Astrocyte of the cerebellum (primary cell): ENCODE measurements around the gene TNS4.

Experiments used
- DNase-seq: peaks from one replicate; pipeline ENCODE4 v3.0.0-alpha.2; 2011; ENCODE audit warnings: low read depth
- H3K4me3 ChIP-seq: 2 replicates; pipeline ENCODE4 v1.5.1; 2011; ENCODE audit warnings: mild to moderate bottlenecking, low read depth, low read length, moderate library complexity
- CTCF ChIP-seq: IDR thresholded peaks from 2 replicates; pipeline ENCODE4 v1.5.1; 2012; ENCODE audit warnings: low read length, low read depth, moderate library complexity, mild to moderate bottlenecking; ENCODE audit errors: missing control alignments
- in situ Hi-C: cut with HindIII; loops from 2 replicates; pipeline ENCODE4 v1.10.0; 2017; ENCODE audit warnings: low sequenced_read_pairs

TNS4 gene

DNA sequence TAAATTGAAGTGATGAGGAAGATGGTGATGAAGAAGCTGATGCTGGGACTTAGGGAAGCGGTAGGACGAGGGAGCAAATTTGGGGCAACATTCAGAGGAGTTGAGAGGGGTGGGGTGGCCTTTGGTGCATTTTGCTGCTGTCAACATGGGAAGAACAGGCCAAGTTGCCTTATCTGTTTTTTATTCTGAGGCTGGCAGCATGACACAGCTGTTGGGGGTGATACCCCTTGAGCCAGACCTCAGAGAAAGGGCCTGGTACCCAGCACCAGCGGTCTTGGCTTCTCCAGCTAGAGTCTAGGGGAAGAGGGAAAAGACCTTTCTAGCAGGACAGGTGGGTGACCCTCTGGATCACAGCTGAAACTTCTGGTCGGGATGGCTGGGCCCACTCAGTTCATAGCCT lies 53.6 kb downstream of the TNS4 start:
- no peak for DNase-seq
- in situ Hi-C loops, result no loop called here
- TF ChIP-seq CTCF, result no peak
- H3K4me3 ChIP-seq, result no peak overlapping the region

DNA sequence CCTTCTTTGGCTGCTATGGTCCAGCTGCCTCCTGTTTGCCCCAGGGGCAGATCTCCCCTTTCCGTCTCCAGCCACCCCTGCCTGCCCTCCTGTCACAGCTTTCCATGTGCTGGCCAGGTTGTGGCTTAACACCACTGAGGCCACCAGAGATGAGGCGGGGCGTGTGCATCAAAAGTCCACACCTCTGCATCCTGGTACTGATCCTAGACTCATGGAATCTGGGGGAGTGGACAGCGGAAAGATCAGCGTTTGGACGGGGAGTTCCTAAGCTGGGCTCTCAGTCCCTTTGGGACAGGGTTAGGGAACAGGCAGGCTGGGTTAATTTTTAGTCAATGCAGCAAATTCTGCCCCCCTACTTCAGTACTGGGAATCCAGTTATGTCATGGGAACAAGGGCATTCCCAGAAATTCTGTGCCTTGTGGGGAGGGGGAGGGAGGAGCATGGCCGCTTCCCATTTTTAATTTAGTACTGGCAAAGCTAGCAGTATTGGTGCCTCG lies 54.2 kb downstream of the TNS4 start:
- no peak for TF ChIP-seq CTCF
- H3K4me3 ChIP-seq, result no peak overlapping the region
- no peak for DNase-seq
- in situ Hi-C loops, result no loop called here

GRCh38 chr17:40445751-40446468 lies 55.5 kb downstream of the TNS4 start:
- DNase-seq, result no peak
- no peak for TF ChIP-seq CTCF
- in situ Hi-C loops, result no loop called here
- H3K4me3 ChIP-seq, result peak overlapping the region; percentile 63

DNA sequence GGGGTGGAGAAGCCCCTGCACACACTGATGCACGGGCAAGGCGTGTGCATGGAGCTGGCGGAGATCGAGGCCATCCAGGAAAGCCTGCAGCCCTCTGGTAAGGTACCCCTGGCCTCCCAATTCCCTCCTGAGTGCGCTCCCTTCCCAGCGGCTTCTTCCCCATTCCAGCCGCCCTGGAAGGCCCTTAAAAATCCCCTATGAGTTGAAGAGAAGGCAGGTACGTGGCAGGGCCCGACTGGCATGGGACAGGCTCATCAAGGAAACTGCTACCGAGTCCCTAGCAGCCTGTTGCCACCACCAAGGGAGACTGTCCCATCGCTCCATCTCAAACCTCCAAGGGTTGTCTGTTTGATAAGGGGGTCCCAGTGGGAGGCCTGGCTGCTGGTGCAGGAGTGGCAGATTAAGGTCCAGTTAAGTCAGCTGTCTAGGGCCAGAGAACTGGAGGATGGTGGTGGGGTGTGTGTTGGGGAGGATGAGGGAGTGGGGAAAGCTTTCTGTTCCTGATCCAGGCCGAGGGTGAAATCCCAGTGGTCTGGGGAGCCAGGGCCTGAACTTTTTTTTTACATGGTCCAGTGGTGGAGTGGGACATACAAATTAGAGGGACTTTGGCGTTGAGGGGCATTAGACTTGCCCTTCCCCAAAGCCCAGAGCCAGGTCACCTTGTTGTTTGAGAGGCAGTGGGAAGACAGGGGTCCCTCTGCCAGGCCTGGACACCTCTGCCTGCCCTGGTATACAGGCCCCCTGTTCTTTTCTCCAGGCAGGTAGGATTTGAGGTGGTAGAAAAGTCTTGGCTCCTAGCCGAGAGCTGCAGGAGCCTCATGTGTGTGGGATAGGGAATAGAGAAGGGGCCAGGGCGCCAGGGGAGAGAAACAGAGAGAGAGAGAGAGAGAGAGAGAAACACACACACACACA lies 57.2 kb downstream of the TNS4 start:
- no peak for TF ChIP-seq CTCF
- no peak for DNase-seq
- in situ Hi-C loops, result no loop called here
- peak overlapping the region; percentile 63 for H3K4me3 ChIP-seq

- no peak for DNase-seq
- TF ChIP-seq CTCF, result no peak
- H3K4me3 ChIP-seq, result peak within 1 kb of the TSS; percentile 63
- in situ Hi-C loops, result no loop called here
These were observed 58.0 kb downstream of the TNS4 start, which contains the start of gene IGFBP4 for GRCh38 chr17:40443196-40443987. Gene IGFBP4, plus strand, starts transcription at chr17:40443450. Its CDS starts 286 bp downstream, at chr17:40443736.

DNA sequence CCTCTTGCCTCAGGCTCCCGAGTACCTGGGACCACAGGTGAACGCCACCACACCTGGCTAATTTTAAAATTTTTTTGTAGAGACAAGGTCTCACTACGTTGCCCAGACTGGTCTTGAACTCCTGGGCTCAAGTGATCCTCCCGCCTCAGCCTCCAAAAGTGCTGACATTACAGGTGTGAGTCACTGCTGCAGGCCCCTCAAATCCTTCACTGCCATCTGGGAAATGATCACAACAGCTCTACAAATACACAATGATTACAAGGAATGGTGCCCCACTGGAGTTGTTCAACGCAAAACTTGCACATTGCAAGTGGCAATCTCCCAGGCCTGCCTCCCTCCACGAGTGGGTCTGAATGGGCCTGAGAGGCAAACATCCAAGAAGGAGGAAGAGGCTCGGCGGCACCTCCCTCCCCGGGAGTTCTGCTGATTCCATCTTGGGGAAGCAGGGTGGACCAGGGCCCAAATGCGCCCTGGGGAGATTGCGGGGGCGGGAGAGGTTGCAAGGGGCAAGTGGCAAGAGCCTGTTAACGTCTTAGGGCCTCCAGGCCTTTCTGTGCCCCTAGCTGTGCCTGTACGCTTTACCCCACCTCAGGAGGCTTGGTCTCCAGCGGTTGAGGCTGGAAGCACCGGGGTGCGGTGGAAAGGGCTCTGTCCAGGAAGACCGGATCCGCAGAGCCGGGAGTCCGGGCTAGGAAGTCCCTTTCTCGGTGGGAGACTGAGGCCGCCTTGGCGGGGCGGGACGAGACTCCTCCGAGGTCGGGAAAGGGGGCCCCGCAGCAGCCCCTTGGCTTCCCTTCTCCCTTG lies 58.8 kb downstream of the TNS4 start:
- peak overlapping the region; percentile 63 for H3K4me3 ChIP-seq
- TF ChIP-seq CTCF, result no peak
- in situ Hi-C loops, result no loop called here
- DNase-seq, result no peak
